Measurements from ENCODE around the gene MRPL19. TPM values are rescaled to one million over a fixed set of nuclear protein-coding genes. Genes with fewer than 3 reads are reported as not detected.

The MRPL19 gene
- total and polyA plus RNA-seq, 2 donors (not counting 3 experiments of a cell fraction or from before 2014, with no cell fraction given): 13.0 to 52.3 TPM

GRCh38 chr2:75632813-75633212 lies 13.8 kb upstream of the MRPL19 start:
- DNase-seq (ENCODE audit: low read depth, low spot score): no peak
- Histone ChIP-seq H3K36me3 (ENCODE audit: control insufficient read depth in 2 of 2, extremely low read depth in 1 of 2, insufficient read depth in 2 of 2, low read length in 2 of 2) (no peaks in the 10 kb centered on the region), H4K20me1 (replicated peaks; ENCODE audit: control insufficient read depth, extremely low read depth, insufficient read depth, low read length) (no peaks in the 10 kb centered on the region), H3K4me1 (ENCODE audit: control insufficient read depth, extremely low read depth, insufficient read depth, low read length) (no peaks in the 10 kb centered on the region), H3K79me2 (ENCODE audit: control insufficient read depth, insufficient read depth, low read length) (no peaks in the 10 kb centered on the region), H3K27ac (ENCODE audit: insufficient read depth, low read depth, low read length) (no peak overlapping the region), H3K27me3 (ENCODE audit: control insufficient read depth in 2 of 2, insufficient read depth in 2 of 2, low read length in 2 of 2) (peaks cover 17 to 20% of the 10 kb centered on the region in 2 experiments), H2AFZ (ENCODE audit: low read depth, low read length) (no peak overlapping the region), H3K4me3 (replicated peaks in 1 of 3; ENCODE audit: insufficient read depth in 1 of 3, low read depth in 1 of 3, low read length in 3 of 3) (no peak overlapping the region), H3K4me2 (ENCODE audit: insufficient read depth, low read length) (no peak overlapping the region), H3K9me1 (replicated peaks; ENCODE audit: control insufficient read depth, extremely low read depth, insufficient read depth, low read length) (no peaks in the 10 kb centered on the region), H3K9ac (replicated peaks; ENCODE audit: extremely low read depth, insufficient read depth, low read length) (no peak overlapping the region), H3K9me3 (replicated peaks; ENCODE audit: control insufficient read depth, insufficient read depth, low read length) (no peaks in the 10 kb centered on the region)
- BruUV-seq (replicated peaks): no TSS peak
- intact Hi-C loops (cut with micrococcal nuclease): no loop called here
- ChIA-PET CTCF (interaction anchor here (0.8 kb wide), 1 partner anchor 169 kb away, joined by 3 read pairs; no protein-coding TSS in a partner anchor), POLR2A (no interaction called here)
- FAIRE-seq: no peak
- dilution Hi-C loops (cut with MboI; ENCODE audit: extremely low pct_ligation_motif_present, low sequenced_read_pairs): no loop called here
- TF ChIP-seq POLR2A (IDR thresholded peaks at IDR 0.05; ENCODE audit: low read depth, low read length) (no peak), POLR2AphosphoS5 (IDR thresholded peaks at IDR 0.05; ENCODE audit: insufficient read depth, low read depth, low read length) (no peak), CTCF (IDR thresholded peaks at IDR 0.05; ENCODE audit: extremely low read depth in 1 of 2, insufficient read depth in 1 of 2, low read depth in 1 of 2, low read length in 2 of 2) (no peak), FOS (IDR thresholded peaks at IDR 0.05; ENCODE audit: borderline replicate concordance, insufficient read depth, low read length) (no peak), EZH2 (IDR thresholded peaks at IDR 0.05; ENCODE audit: borderline replicate concordance, low read depth, low read length, severe bottlenecking) (no peak), MAX (IDR thresholded peaks at IDR 0.05; ENCODE audit: insufficient read depth, insufficient read length) (no peak), GATA2 (IDR thresholded peaks at IDR 0.05; ENCODE audit: insufficient read depth, insufficient read length, low read depth, low read length) (no peak), JUN (IDR thresholded peaks at IDR 0.05; ENCODE audit: borderline replicate concordance, insufficient read depth, insufficient read length, low read depth) (no peak), MYC (IDR thresholded peaks at IDR 0.05; ENCODE audit: low read depth, low read length) (no peak)

Data from endothelial cell of umbilical vein (primary cell).